Body of pancreas (tissue), 4 donors: ENCODE measurements around the gene PHLPP2.

Source experiments
- POLR2A ChIP-seq, 3 donors: fragments of 450-650 bp; IDR thresholded peaks; one replicate each; pipeline ENCODE4 v1.6.1; 2016; ENCODE audit warnings: antibody characterized with exemption in 3 of 3, mild to moderate bottlenecking in 2 of 3
- TF ChIP-seq, protein P1 (sequence below), 7 experiments: fragments of 450-650 bp in 4 of 7; fragments of 200-600 bp in 3 of 7; sonication (generic) in 3 of 7; IDR thresholded peaks; one replicate each; pipeline ENCODE4 v1.5.1; 2016 to 2019; ENCODE audit warnings: antibody characterized with exemption in 7 of 7

GRCh38 chr16:71670537-71670936, 54.0 kb downstream of the PHLPP2 start:
- TF ChIP-seq, protein P1, sequence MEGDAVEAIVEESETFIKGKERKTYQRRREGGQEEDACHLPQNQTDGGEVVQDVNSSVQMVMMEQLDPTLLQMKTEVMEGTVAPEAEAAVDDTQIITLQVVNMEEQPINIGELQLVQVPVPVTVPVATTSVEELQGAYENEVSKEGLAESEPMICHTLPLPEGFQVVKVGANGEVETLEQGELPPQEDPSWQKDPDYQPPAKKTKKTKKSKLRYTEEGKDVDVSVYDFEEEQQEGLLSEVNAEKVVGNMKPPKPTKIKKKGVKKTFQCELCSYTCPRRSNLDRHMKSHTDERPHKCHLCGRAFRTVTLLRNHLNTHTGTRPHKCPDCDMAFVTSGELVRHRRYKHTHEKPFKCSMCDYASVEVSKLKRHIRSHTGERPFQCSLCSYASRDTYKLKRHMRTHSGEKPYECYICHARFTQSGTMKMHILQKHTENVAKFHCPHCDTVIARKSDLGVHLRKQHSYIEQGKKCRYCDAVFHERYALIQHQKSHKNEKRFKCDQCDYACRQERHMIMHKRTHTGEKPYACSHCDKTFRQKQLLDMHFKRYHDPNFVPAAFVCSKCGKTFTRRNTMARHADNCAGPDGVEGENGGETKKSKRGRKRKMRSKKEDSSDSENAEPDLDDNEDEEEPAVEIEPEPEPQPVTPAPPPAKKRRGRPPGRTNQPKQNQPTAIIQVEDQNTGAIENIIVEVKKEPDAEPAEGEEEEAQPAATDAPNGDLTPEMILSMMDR (IDR thresholded peaks at IDR 0.05), result no peak
- no peak for TF ChIP-seq POLR2A (IDR thresholded peaks at IDR 0.05)
